Measurements from ENCODE around the gene MVD.

The MVD gene

DNA sequence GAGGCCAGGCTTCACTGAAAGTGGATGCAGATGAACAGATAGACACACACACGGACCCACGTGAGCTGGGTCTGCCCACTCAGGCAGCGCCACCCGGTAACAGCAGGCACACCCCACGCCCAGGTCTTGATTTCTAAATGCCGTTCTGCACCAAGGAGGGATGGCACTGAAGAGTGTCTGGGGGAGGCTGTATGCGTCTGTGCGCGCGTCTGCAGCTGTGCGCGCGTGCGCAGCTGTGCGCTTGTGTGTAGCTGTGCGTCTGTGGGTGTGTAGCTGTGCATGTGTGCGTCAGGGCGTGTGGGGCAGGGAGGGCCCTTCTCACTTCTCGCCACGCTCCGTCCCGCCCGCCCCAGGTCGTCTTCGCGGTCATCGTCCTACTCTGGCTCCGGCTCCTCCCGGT lies 40.0 kb downstream of the MVD start:
- H3K36me3 ChIP-seq (ENCODE audit: control insufficient read depth, insufficient read depth, low read length), result peaks cover 38% of the 10 kb centered on the region
- H3K4me3 ChIP-seq (replicated peaks; ENCODE audit: low read depth, low read length), result no peak overlapping the region
- no peaks in the 10 kb centered on the region for H3K27me3 ChIP-seq (replicated peaks; ENCODE audit: control insufficient read depth, insufficient read depth, low read length)
- TF ChIP-seq, protein P1, sequence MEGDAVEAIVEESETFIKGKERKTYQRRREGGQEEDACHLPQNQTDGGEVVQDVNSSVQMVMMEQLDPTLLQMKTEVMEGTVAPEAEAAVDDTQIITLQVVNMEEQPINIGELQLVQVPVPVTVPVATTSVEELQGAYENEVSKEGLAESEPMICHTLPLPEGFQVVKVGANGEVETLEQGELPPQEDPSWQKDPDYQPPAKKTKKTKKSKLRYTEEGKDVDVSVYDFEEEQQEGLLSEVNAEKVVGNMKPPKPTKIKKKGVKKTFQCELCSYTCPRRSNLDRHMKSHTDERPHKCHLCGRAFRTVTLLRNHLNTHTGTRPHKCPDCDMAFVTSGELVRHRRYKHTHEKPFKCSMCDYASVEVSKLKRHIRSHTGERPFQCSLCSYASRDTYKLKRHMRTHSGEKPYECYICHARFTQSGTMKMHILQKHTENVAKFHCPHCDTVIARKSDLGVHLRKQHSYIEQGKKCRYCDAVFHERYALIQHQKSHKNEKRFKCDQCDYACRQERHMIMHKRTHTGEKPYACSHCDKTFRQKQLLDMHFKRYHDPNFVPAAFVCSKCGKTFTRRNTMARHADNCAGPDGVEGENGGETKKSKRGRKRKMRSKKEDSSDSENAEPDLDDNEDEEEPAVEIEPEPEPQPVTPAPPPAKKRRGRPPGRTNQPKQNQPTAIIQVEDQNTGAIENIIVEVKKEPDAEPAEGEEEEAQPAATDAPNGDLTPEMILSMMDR (IDR thresholded peaks at IDR 0.05; ENCODE audit: insufficient read depth, low read length, poor library complexity, severe bottlenecking), result no peak
- no peak for DNase-seq (ENCODE audit: extremely low read depth, insufficient read length)

DNA sequence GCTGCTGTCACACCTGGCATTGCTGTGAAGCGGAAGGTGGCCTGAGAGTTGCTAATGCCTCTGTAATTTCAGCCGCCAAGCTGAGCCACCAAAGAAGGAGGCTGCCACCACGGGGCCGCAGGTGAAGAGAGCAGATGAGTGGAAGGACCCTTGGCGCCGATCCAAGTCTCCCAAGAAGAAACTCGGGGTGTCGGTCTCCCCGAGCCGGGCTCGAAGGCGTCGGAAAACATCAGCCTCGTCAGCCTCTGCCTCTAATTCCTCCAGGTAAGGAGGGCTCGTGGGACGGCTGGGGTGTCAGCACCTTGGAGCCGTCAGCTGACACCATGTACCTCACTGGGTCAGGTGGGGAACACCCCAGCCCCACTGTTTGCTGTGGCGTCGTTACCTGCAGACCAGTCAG lies 40.8 kb downstream of the MVD start:
- no peak overlapping the region for H3K4me3 ChIP-seq (replicated peaks; ENCODE audit: low read depth, low read length)
- H3K27me3 ChIP-seq (replicated peaks; ENCODE audit: control insufficient read depth, insufficient read depth, low read length), result no peaks in the 10 kb centered on the region
- TF ChIP-seq, protein P1 (IDR thresholded peaks at IDR 0.05; ENCODE audit: insufficient read depth, low read length, poor library complexity, severe bottlenecking), result no peak
- no peak for DNase-seq (ENCODE audit: extremely low read depth, insufficient read length)
- H3K36me3 ChIP-seq (ENCODE audit: control insufficient read depth, insufficient read depth, low read length), result peaks cover 38% of the 10 kb centered on the region

DNA sequence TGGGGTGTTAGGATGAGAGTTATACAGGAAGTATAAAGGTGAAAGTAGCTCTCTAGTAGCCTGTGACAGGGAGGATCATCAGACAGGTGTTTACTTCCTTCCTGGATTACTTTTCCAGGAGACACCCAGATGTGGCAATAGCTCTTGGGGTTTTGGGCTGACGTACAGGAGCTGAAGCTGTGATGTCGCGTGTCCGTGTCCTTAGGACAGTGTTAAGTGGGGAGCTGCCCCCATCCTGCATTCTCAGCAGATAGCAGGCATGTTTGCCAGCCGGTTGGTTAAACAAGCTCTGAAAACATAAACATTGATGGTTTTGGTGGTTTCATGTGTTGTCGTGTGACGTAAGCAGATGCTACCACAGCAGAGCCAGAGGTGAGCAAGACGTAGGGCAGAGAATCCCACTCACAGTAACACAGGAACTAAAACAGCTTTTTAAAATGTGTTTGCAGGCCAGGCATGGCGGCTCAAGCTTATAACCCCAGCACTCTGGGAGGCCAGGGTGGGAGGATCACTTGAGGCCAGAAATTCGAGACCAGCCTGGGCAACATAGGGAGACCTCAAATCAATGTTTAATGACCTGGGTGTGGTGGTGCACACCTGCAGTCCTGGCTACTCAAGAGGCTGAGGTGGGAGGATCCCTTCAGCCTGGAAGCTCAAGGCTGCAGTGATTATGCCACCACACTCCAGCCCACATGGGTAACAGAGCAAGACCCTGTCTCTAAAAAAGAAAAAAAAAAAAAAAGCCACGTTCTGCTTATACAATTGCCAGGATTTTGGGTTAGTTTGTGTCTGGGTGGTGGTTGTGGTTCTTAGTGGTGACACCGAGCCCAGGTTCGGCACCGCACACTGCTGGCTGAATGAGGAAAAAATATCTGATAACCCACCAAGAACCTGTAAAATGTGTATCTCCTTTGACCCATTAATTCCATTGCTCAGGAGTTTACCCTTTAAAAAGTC lies 42.8 kb downstream of the MVD start:
- TF ChIP-seq, protein P1 (IDR thresholded peaks at IDR 0.05; ENCODE audit: insufficient read depth, low read length, poor library complexity, severe bottlenecking), result no peak
- no peaks in the 10 kb centered on the region for H3K27me3 ChIP-seq (replicated peaks; ENCODE audit: control insufficient read depth, insufficient read depth, low read length)
- no peak for DNase-seq (ENCODE audit: extremely low read depth, insufficient read length)
- no peak overlapping the region for H3K4me3 ChIP-seq (replicated peaks; ENCODE audit: low read depth, low read length)
- peaks cover 35% of the 10 kb centered on the region for H3K36me3 ChIP-seq (ENCODE audit: control insufficient read depth, insufficient read depth, low read length)

DNA sequence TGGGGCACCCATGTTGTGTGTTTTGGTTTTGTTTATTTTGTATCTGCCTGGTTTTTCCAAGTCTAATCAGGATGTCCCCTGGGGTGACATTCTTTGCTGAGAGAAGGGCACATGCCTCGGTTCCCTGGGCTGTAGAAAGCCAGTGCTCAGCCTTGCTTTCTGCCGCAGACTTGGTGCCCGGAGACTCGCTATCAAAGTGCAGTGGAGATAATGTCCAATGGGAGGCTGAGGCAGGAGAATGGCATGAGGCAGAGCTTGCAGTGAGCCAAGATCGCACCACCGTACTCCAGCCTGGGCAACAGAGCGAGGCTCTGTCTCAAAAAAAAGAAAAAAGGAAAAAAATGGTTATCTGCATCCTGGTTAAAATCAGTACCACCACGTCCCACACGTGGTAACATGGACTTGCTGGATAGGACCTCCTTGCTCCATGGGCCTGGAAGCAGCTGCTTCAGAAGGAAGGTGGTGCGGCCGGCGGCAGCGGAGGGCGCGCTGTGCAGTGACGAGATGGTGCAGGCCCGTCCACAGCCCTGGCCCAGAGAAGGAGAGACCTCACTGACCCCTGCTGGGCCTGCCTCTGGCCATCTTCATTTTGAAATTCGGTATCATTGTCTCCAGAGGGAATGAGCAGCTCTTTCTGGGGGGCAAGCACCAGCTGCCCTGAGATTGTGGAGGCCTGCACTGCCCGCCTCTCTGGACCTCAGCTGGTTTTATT lies 43.8 kb downstream of the MVD start:
- no peak overlapping the region for H3K4me3 ChIP-seq (replicated peaks; ENCODE audit: low read depth, low read length)
- no peak for DNase-seq (ENCODE audit: extremely low read depth, insufficient read length)
- TF ChIP-seq, protein P1 (IDR thresholded peaks at IDR 0.05; ENCODE audit: insufficient read depth, low read length, poor library complexity, severe bottlenecking), result no peak
- H3K27me3 ChIP-seq (replicated peaks; ENCODE audit: control insufficient read depth, insufficient read depth, low read length), result no peaks in the 10 kb centered on the region
- H3K36me3 ChIP-seq (ENCODE audit: control insufficient read depth, insufficient read depth, low read length), result peaks cover 32% of the 10 kb centered on the region

DNA sequence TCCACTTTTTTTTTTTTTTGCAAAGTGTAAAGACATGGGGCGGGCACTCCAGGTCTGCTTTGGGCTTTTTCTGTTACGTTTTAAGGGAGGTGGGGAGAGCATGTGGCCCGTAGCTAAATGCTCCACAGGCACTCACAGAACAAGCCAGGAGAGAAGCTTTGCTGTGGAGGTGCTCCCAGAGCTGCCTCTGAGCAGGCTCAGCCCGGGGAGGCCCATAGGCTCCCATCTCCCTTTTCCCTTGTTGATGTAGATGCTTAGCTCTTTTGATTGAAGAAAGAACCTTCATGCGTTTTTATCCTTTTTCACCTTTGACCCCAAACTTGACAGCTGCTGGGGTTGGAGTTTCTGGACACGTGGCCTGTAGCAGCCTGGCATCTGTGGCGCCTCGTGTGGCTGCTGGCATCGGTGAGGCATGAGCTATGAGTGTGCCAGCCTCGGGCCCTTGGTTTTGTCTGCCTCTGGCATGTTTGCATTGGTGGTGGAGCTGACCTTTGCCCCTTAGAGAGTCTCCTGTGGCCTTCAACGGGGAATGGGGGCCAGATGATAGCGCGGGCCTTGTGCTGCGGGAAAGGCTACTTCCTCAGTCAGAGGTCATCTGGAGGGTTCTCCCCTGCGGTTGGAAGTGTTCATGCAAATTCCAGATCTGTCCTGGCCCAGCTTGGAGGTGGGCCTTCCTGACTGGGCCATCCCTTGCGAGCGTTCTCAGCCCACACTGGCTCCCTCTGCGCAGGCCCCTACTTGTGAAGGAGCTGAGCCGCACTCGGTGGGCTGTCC lies 44.5 kb downstream of the MVD start:
- TF ChIP-seq, protein P1 (IDR thresholded peaks at IDR 0.05; ENCODE audit: insufficient read depth, low read length, poor library complexity, severe bottlenecking), result no peak
- no peak for DNase-seq (ENCODE audit: extremely low read depth, insufficient read length)
- H3K4me3 ChIP-seq (replicated peaks; ENCODE audit: low read depth, low read length), result no peak overlapping the region
- H3K27me3 ChIP-seq (replicated peaks; ENCODE audit: control insufficient read depth, insufficient read depth, low read length), result no peaks in the 10 kb centered on the region
- peaks cover 28% of the 10 kb centered on the region for H3K36me3 ChIP-seq (ENCODE audit: control insufficient read depth, insufficient read depth, low read length)
